Stimulated activated CD8-positive, alpha-beta memory T cell treated with anti-CD3 and anti-CD28 coated beads, Interleukin-7, amount 100 ng/mL, for 4 hours (primary cell): ENCODE results near the gene TNS1.

ENCODE experiments used
- DNase-seq, 2 donors: peaks; one replicate each; pipeline ENCODE4 v3.0.0-alpha.2; 2020; ENCODE audit warnings: low read depth in 2 of 2

Gene TNS1

DNA sequence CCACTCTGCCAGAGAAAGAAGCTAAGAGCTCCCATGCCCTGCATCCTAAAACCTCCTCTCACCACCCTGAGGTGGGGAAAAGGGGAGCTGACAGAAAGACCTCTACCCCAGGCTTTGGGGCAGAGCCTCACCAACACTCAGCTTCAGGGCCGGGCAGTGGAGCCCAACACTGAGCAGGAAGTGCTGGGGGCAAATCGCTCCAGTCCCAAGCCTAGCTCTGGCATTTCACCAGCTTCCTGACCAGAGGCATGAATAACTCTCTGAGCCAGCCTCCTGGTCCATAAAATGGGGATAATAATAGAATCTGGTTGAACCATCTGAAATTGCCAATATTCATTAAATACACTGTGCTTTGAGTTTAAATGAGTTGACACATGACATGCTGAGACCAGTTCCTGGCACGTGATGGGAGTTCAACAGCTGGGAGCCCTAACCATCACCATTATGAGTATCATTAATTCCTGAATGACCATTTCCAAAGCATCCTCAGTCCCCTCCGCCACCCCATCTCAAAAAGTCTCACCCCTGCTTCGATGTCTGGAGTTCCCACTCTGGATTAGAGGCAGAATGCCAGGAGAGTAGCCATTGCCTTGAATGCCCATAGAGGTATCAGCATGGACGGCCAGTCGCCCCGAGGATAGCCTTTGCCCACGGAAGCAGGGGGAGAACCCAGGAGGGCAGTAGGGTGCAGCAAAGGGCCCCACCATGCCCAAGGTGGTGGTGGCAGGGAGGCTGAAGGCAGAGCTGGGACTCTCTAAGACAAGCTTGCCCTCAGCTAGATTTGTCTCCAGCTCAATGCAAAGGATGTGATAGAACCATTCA is 153.4 kb downstream of the TNS1 start:
- DNase-seq = no peak

DNA sequence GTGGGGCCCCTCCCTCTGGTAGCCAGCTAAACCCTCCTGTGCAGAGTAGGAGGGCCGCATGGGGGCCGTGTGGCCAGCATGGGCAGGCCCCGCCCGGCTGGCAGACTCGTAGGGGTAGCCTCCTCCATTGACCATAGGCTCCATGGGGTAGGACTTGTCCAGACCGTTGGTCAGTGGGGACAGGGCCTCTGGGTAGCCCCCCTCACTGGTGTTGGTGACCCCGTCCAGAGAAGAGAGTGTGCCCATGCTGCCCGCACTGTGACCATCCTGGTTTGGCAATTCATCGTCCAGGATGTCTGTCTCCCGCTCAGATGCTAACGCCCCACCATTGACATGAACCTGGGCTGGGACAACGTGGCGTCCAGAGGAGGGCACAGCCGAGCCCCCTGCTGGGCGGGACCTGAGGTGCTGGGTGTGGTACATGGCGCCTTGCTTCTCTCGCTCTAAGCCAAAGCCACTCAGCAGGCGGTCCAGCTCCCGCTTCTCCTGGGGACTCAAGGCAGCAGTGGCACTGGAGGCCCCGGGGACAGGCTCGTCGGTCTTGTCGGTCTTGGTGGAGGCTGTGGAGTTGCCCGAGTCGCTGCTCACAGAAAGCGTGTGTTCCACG is 154.3 kb downstream of the TNS1 start:
- no peak for DNase-seq

DNA sequence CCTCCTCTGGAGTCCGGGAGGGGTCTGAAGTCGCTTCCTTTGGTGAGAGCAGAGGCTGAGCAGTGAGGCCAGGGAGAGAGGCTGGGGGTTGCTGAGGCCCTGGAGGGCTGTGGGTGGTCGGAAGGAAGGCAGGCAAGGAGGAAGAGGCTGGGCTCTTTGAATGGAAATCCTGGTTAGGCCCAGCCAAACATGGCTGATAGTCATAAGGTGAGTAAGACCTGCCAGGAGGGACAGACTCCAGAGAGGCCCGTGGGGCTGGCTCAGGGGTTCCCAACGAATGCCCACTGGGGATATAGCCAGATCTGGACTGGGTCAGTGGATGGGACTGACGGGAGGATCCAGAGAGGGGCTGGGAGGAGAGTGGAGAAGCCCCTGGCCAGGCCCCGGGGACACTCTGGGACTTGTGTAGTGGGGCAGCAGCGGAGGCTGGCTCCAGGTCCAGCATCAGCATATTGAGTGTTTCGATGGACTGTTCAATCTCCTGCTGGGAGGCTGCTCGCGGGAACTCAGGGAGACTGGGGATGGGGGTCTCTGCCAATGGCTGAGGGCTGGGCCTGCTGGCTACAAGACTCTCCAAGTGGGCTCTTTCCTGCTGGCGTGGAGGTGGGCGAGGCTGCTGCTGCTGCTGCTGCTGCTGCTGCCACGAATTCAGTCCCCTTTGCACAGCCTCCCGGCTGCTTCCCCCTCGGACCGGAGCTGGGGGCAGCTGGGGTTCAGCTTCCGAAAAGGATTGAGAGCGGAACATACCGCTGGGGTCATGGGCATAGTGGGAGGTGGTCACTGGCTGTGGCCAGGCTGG is 155.0 kb downstream of the TNS1 start:
- no peak for DNase-seq

DNA sequence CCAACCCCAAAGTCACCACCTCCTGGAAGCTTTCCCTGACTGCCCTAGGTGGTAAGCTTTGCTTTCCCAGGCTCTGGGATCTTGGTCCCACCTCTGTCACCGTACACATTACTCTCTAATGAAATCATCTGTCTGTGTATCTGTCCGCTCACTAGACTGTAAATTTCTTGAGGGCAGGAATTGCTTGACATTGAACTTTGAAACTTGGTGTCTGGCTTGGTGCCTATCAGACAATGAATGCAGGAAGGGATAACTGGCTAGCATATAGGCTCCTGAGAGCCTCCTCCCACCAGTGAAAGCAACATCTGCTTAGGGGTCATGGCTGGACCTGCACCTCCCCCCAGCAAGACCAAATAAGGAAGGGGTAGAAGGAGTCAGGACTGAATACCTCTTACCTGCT is 155.7 kb downstream of the TNS1 start:
- no peak for DNase-seq

DNA sequence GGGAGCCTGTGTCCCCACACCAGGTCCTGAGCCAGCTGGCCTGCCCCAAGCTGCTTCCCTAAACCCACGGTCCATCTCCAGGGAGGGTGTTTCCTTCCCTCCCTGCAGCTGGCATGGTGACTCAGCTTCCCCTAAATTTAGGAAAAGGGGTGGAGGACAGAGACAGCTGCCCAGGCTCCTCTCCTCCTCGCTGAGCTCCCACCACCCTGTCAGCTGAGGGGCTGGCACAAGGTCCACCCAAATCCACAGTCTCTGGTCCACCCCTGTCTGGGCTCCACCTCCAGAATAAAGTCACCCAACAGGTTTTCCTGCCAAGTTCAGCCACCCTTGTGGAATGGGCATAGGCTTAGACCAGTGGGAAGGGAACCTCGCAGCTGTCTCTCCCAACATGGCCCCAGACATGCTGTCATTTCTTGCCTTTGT is 156.5 kb downstream of the TNS1 start:
- no peak for DNase-seq

DNA sequence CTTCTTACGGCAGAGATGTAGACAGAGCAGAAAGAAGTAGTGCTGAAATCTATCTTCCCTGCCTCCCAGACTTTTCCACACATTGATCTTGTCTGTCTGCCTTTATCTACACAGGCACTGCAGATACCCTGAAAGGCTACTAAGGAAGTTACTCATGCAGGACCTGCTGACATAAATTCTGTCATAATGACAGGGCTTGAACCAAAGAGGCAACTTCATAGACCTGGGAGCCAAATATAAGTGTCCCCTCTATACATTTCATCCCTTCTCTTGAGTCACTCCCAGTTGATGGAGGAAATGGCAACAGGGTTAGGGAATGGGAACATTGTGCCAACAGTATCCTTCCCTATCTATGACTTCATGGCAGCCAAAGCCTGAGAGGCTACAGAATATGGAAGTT is 157.5 kb downstream of the TNS1 start:
- DNase-seq = no peak

DNA sequence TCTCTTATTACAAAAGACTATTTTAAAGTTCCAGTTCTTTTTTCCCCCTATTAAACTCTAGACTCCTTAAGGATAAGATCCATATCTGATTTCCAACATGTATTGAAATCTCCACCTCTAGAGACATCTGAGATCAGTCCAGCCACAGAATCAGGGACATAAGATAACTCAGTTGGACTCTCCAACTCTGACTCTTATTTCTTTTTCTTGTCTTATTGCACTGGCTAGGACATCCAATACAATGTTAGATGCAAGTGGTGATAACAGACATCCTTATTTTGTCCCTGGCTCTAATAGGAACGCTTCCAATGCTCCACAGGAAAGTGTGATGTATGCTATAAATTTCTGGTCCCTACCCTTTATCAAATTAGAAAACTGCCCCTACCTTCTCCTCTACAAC is 158.1 kb downstream of the TNS1 start:
- DNase-seq = no peak

DNA sequence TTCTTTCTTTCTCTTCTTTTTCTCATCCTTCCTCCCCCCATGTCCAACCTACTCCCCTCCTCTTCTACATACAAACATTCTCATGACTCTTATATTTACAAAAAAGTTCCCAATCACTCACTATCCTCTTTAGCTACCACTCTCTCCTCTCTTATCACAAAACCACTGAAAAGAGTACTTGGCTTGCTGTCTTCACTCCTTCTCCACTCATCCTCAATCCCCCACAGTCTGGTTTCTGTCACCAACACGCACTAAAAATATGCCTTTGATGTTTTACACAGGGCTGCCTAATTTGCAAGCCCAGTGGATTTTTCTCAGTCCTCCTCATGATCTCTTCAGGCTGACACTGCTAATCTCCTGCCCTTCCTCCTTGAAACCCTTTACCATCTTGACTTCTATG is 159.5 kb downstream of the TNS1 start:
- no peak for DNase-seq

DNA sequence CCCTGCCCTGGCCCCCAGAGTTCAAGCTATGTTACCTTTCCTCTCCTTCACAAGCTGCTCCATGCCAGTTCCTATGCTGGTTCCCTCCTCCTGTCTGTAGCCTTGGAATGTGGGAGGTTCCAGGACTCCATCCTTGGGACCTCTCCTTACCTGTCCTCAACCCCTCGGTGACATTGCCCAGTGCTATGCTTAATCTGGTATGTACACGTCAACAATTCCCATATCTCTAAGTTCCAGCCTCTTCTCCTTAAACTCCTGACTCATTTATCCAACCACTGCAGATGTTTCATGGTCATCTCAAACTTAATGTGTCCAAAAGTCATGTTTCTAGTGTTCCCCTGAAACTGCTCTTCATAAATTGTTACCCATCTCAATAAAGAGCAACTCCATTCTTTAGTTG is 160.8 kb downstream of the TNS1 start:
- DNase-seq = no peak

DNA sequence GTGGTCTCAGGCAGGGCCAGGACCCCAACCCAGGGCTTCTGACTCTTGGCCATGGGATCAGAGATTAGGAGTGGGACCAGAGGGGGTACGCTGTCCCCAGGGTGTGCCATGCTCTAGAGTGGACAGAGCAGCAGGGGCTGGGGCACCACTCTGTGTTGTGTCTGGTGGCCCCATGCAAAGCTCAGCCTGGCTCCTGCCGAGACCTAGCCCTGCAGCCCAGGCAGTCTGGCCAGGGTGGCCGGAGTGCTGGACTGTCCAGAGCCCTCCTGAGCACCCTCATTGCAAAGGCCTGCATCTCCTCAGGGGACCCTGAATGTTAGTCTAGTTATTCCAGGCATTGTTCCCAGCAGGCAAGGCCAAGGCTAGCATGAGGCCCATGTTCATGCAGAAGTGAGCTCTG is 162.3 kb downstream of the TNS1 start:
- DNase-seq = no peak

DNA sequence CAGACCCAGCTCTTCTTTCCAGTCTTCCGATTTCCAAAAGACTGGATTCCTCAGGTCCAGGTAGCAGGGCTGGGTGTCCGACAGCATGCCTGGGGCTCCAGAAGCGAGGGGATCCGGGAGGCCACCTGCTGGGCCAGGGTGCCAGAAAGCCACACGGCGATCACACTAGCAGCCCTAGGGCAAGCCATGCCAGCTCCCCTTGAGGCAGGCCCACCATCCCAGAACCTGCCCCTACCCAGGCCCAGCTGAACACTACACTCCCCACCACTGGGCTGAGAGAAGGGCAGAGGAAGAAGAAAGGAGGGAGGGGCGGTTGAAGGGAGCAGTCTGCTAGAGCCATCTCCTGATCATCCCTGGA is 163.1 kb downstream of the TNS1 start:
- DNase-seq = no peak

DNA sequence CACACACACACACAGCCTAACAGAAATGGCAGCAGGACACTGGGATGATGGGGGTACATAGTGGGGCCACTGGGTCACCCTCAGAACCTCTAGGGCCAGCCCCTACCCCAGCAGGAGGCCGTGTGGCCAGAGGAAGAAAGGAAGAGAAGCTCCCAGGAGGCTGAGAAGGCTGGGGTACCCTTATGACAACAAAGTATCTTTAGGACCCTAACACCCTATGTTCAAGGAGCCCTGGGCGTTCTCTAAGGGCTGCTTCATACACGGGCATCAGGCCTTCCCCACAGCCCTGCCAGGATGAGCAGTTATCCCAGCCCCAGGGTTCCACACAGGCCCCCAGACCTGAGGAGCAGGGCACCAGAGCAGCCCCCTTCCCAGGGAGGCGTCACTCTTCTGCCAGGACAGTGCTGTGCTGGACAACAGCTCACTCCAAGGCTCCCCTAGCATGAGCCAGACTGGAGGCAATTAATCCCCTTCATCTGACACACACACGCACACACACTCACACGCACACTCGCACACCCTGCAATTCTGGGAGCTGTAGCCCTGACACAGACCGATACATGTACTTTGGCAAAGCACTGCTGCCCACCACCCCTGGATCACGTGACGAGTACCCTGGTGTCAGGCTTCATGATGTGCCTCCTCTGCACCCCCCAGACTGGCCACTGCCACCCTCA is 163.6 kb downstream of the TNS1 start:
- DNase-seq = no peak

DNA sequence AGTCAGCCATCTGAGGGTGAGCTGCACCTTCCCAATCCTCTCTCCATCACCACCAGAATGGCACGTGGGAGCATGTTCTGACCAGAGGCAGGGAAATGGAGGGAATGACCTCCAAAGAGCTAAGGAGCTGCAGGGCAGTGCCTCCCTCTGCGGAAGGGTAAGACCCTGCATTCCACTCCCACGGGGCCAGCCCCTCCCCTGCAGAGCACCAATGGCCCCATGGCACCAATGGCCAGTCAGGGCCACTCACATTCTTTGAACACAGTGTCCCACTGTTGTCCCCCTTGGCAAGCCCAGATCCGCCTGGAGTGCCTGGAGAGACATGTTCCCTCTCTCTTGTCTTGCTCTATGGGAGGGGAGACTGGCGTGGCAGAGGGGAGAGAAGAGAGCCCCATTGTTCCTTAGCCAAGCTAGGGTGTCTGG is 164.4 kb downstream of the TNS1 start:
- no peak for DNase-seq

DNA sequence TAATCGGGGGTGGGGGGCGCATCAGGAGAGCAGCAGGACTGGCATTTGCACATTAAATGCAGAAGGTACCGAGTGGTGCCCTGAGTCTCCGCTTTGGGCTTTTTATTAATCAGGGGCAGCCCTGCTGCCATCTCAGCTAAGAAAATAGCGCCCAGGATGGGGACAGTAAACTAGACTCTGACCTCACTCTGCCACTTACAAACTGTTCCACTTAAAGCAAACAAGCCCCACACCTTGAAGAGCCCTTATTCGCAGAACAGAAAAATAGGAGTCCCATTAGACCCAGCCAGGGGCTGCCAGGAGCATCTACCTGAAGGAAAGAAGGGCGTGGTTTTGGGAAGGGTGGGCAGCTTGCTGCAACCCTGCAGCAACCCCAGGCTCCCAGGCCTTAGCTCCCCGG is 165.3 kb downstream of the TNS1 start:
- no peak for DNase-seq

DNA sequence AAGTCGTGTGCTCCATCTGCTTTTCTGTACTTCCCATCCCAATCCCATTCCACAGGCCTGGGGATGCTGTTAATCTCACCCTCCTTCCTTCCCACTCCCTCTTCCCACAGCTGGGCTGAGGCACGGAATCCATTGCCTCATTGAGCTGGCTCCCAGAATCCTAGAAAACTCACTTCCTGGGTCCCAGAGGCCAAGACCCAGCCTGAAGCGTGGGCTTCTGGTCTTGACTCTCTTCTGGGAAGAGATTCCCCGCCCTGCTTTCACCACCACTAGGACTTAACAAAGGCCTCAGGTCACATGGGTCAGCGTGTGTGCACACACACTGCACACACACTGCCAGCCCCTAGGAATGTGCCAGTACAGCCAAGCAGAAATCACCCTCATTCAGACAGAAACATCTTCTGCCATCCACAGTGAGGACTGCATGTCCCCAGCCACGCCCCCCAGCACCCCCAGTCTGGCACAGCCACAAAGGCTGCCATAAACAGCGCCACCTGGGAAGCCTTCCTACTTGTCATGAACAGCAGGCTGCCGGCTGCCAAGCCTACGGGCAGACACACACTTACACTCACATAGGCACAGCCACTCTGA is 165.8 kb downstream of the TNS1 start:
- DNase-seq = no peak

DNA sequence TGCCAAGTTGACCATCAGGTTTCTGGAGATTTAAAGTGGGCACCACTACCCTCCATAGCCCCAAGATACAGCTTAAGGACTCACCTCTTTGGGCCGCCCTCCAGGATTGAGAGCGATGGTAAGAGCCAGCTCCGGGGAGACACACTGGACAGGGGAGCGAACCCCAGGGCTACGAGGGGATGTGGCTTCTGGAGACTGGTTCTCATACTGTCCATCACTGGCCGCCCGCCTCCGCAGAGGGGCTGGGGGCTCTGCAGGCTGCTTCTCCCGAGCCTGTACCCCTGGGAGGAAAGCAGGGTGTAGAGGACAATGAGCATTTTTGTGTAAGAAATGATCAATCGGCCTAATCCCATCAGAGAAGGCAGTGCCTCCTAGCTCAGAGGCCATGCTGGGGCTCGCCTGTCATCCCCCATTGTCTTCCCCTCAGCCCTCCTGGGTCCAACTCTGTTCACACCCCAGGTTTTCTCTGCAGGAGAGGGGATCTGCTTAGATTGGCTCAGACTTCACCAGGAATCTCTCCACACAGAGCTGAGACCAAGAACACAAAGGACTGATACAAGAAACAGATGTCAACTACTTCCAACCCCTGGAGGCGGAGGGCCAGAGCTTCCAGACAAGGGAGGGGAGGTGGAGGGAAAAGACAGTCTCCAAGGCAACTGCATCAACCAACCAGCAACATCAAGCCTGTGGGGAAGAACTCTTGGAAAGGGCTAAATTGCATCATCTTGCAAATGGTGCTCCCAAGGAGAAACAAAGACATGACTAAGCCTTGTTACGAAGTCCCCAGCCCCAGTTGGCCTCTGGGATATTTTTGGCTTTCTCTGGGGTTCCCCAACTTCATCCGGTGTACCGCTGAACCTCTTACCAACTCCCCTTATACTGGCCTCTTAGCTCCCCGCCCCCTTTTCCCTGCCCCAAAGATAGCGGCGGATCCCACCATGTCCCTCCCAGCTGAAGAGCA is 166.6 kb downstream of the TNS1 start:
- no peak for DNase-seq

DNA sequence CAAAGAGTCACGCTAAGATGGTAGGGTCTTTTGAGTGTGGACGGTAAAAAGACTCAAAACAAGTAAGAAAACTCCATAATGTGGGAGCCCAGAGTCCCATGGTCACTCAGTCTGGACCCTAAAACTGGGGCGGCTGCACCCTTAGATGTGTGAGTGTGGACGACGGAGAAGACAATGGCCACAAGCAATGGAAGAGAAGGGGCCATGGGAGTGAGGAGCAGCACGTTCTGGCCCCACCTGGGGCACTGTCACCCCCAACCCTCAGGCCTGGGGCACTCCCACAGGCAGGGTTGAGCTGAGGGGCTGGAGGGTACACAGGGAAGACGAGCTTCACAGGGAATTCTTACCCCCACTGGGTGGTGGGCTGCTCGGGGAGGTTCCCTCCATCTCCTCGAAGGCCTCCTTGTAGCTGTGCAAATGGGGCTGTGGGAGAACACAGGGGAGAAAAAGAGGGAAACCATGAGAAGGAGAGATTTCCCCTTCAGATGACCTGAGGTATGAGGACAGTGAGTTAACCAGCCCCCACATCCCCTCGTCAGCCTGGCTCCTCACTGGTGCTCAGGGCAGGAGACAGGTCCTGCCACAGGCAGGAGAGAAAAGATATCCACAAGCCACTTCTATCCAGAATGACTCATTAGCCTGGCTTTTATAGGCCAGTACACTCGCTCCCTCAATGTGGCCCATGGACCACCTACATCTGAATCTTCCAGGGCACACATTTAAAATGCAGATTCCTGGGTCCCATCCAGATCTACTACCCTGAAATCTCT is 167.9 kb downstream of the TNS1 start:
- DNase-seq = no peak

DNA sequence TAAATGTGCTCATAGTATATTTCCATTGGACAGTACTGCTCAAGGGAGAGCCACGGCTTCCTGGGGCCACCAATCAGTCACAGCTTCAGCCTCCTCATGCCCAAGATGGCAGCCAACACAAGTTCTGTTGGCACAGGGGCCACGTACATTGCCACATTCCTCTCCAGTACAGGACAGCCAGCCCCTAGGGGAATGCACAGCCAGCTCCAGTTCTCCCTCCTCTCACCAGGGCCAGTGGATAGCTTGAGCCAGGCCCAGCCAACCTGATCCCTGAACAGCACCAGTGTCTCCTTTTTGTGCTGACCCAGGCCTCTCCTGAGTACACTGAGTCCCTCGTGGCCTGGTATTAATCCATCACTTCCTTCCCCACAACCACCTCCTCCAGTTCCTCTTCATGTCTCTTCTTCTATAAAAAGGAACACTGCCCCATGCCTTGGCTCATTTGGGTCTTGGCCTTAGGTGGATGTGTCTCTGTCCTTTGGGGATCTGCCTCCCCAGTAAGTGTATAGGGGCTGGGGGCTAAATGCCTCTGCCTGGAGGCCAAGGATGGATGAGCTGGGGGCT is 168.7 kb downstream of the TNS1 start:
- DNase-seq = no peak

DNA sequence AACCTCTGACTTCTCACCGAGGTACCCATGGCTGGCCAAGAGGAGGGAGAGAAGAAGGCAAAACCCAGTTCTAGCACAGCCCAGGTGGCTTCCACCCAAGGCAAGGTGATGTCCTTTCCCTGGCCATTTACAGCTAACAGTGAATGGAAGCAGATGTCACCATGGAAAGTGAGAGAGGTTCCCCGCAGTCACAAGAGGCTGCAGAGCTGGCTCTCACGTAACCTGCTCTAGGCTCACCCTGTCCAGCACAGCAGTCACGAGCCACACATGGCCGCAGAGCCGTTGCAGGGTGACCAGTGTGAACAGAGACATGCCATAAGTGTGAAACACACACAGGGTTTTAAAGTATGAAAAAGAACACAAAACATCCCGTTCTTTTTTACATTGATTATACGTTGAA is 169.4 kb downstream of the TNS1 start:
- DNase-seq = no peak

DNA sequence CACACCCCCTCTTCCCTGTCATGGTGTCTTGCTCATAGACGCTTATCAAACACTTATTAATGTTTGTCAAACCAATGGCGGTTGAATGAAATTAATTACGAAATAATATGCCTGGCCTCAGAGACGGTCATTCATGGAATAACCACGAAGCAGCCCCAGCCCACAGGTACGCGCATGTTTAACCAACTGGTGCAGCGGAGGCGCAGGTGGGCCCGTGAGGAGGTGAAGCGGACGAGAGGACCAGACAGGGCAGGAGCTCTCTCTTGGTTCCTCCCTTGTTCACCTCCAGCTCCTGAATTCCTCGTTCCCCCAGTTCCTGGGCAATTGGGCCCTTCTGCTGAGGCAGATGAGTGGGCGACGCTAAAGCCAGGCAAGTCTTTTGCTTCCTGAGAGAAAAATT is 169.8 kb downstream of the TNS1 start:
- DNase-seq = no peak
